ENCODE results near the gene FNTB.

DNA sequence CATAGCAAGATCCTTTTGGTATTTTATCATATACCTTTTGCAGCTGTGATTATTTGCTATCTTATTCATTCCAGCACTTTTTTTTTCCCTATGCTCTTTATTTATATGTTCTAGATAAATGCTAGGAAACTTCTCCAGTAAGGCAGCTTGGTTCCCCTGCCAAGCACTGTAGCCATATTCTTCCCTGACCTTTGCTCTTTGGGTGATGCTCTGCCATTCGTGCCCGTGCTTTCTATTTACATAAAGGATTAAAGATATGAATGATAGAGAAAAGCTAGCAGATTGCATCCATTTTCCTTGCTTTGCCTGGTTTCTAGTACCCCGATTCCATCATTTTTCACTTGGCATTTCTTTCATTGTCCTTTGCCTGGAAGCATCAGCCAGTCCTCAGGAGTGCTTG is 42.2 kb downstream of the FNTB start:
- TF ChIP-seq, protein P1, sequence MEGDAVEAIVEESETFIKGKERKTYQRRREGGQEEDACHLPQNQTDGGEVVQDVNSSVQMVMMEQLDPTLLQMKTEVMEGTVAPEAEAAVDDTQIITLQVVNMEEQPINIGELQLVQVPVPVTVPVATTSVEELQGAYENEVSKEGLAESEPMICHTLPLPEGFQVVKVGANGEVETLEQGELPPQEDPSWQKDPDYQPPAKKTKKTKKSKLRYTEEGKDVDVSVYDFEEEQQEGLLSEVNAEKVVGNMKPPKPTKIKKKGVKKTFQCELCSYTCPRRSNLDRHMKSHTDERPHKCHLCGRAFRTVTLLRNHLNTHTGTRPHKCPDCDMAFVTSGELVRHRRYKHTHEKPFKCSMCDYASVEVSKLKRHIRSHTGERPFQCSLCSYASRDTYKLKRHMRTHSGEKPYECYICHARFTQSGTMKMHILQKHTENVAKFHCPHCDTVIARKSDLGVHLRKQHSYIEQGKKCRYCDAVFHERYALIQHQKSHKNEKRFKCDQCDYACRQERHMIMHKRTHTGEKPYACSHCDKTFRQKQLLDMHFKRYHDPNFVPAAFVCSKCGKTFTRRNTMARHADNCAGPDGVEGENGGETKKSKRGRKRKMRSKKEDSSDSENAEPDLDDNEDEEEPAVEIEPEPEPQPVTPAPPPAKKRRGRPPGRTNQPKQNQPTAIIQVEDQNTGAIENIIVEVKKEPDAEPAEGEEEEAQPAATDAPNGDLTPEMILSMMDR (conservative IDR thresholded peaks at IDR 0.05 in 1 of 2, IDR thresholded peaks at IDR 0.05 in 1 of 2; ENCODE audit: extremely low read depth in 1 of 2, insufficient read depth in 1 of 2, low read depth in 1 of 2, low read length in 2 of 2): no peak
- no peak for TF ChIP-seq EZH2 (IDR thresholded peaks at IDR 0.05; ENCODE audit: borderline replicate concordance, low read length)

Data from mammary epithelial cell (primary cell).